Endothelial cell (in vitro differentiated cells): Measurements from ENCODE around the gene MTF1. TPM values are rescaled to one million over a fixed set of nuclear protein-coding genes. Genes with fewer than 3 reads are reported as not detected.

Experiments used
- DNase-seq: peaks from one replicate; pipeline ENCODE4 v3.0.0; 2021; ENCODE audit warnings: low spot score
- H3K27ac Mint-ChIP-seq: one replicate; pipeline ENCODE4 v1.8.0; 2021; ENCODE audit warnings: mixed read lengths, inconsistent platforms; ENCODE audit not compliant: unreplicated experiment
- H3K27me3 Mint-ChIP-seq: one replicate; pipeline ENCODE4 v1.8.0; 2021; ENCODE audit warnings: mild to moderate bottlenecking, moderate library complexity, mixed read lengths, inconsistent platforms; ENCODE audit not compliant: unreplicated experiment
- H3K36me3 Mint-ChIP-seq: one replicate; pipeline ENCODE4 v1.8.0; 2021; ENCODE audit warnings: mild to moderate bottlenecking, low read depth, mixed read lengths, inconsistent platforms; ENCODE audit not compliant: unreplicated experiment
- H3K4me1 Mint-ChIP-seq: one replicate; pipeline ENCODE4 v1.8.0; 2021; ENCODE audit warnings: mild to moderate bottlenecking, mixed read lengths, inconsistent platforms; ENCODE audit not compliant: unreplicated experiment
- H3K4me3 Mint-ChIP-seq: one replicate; pipeline ENCODE4 v1.8.0; 2021; ENCODE audit warnings: mild to moderate bottlenecking, mixed read lengths, inconsistent platforms; ENCODE audit not compliant: unreplicated experiment
- H3K9me3 Mint-ChIP-seq: one replicate; pipeline ENCODE4 v1.8.0; 2021; ENCODE audit warnings: mixed read lengths, inconsistent platforms; ENCODE audit not compliant: unreplicated experiment
- total RNA-seq: library from RNA; stranded (reverse); fragmentation: NEBNext Ultra II Directional; extraction: Animal tissue kit (Norgen Biotek cat#: 25700); gene quantifications from one replicate; pipeline ENCODE4 v1.2.1, GENCODE V29; 2021; ENCODE audit not compliant: unreplicated experiment
- TF ChIP-seq, protein P1 (sequence below): fragments of 200-600 bp; sonication (generic); IDR thresholded peaks from one replicate; pipeline ENCODE4 v1.5.0; 2021; ENCODE audit warnings: antibody characterized with exemption; ENCODE audit not compliant: unreplicated experiment

MTF1 gene
- total RNA-seq, 1 donor from 2014 or later: 10.1 TPM

GRCh38 chr1:37892151-37893047 is 33.0 kb upstream of the MTF1 start:
- Mint-ChIP-seq H3K4me1 (no peaks in the 10 kb centered on the region), H3K27me3 (no peaks in the 10 kb centered on the region), H3K9me3 (no peaks in the 10 kb centered on the region), H3K27ac (no peak overlapping the region), H3K4me3 (no peak overlapping the region), H3K36me3 (peaks cover 12% of the 10 kb centered on the region)
- DNase-seq: no peak
- TF ChIP-seq, protein P1, sequence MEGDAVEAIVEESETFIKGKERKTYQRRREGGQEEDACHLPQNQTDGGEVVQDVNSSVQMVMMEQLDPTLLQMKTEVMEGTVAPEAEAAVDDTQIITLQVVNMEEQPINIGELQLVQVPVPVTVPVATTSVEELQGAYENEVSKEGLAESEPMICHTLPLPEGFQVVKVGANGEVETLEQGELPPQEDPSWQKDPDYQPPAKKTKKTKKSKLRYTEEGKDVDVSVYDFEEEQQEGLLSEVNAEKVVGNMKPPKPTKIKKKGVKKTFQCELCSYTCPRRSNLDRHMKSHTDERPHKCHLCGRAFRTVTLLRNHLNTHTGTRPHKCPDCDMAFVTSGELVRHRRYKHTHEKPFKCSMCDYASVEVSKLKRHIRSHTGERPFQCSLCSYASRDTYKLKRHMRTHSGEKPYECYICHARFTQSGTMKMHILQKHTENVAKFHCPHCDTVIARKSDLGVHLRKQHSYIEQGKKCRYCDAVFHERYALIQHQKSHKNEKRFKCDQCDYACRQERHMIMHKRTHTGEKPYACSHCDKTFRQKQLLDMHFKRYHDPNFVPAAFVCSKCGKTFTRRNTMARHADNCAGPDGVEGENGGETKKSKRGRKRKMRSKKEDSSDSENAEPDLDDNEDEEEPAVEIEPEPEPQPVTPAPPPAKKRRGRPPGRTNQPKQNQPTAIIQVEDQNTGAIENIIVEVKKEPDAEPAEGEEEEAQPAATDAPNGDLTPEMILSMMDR: no peak

DNA sequence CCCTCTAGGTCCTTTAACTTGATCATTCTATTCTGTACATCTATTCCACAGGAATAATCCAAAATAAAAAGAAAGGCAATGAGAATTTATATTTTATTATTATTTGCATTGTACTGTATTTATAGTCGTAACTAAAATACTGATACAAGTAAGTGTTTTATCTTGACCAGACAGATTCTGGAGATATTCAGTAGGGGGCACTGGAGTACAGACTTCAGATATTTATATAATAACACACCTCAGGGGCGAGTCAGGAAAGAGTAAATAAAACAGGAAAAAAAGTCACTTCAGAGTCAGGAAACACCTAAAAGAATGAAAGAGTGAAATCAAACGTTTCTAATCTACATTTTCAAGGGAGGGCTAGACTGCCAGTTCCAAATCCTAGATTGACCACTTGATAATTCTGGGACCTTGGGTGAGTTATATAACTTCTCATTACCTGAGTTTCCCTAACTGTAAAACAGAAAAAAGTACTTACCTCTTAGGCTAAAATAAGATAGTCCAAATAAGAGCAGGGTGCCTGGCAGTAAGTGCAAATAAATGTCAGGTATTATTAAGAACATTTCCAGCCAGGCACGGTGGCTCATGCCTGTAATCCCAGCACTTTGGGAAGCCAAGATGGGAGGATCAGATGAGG is 31.1 kb upstream of the MTF1 start:
- H3K27ac Mint-ChIP-seq: no peak overlapping the region

GRCh38 chr1:37888022-37888700 is 28.8 kb upstream of the MTF1 start:
- H3K9me3 Mint-ChIP-seq: no peaks in the 10 kb centered on the region
- peak overlapping the region; percentile 37 for H3K4me3 Mint-ChIP-seq
- no peaks in the 10 kb centered on the region for H3K27me3 Mint-ChIP-seq
- peaks cover 21% of the 10 kb centered on the region for H3K36me3 Mint-ChIP-seq
- H3K4me1 Mint-ChIP-seq: no peaks in the 10 kb centered on the region
- no peak for DNase-seq
- no peak overlapping the region for H3K27ac Mint-ChIP-seq
- TF ChIP-seq, protein P1: no peak

More for the DNA sequence above, 31.1 kb upstream of the MTF1 start:
- H3K4me1 Mint-ChIP-seq: no peaks in the 10 kb centered on the region
- DNase-seq: no peak
- no peaks in the 10 kb centered on the region for H3K9me3 Mint-ChIP-seq
- TF ChIP-seq, protein P1: peak; percentile 50
- peaks cover 18% of the 10 kb centered on the region for H3K36me3 Mint-ChIP-seq
- H3K4me3 Mint-ChIP-seq: no peak overlapping the region
- H3K27me3 Mint-ChIP-seq: no peaks in the 10 kb centered on the region

DNA sequence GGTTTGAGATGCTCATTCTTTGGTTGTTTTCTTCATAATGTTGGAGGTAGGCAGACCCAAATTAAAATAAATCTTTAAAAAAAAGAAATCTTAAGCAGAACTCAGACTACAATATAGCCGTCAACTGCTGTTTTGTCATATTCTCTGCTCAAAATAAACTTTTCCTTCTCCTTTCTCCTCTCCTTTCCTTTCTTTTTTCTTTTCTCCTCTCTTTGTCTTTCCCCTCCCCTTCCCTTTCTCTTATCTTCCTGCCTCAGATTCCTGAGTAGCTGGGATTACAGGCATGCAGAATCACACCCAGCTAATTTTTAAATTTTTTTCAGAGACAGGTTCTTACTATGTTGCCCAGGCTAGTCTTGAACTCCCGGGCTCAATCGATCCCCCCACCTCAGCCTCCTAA is 24.8 kb upstream of the MTF1 start:
- Mint-ChIP-seq H3K9me3 (no peaks in the 10 kb centered on the region), H3K27ac (no peak overlapping the region), H3K4me3 (no peak overlapping the region), H3K4me1 (no peaks in the 10 kb centered on the region), H3K36me3 (peaks cover 29% of the 10 kb centered on the region), H3K27me3 (no peaks in the 10 kb centered on the region)
- TF ChIP-seq, protein P1: no peak
- DNase-seq: no peak
